PC-3 (cell line): ENCODE data around the gene PDLIM7.

Experiments used
- EZH2 ChIP-seq: fragments of 300-600 bp; sonication (generic); IDR thresholded peaks from one replicate; pipeline ENCODE4 v1.6.1; 2017; ENCODE audit warnings: antibody characterized with exemption, mild to moderate bottlenecking, low read length; ENCODE audit not compliant: unreplicated experiment
- TF ChIP-seq, protein P1 (sequence below): fragments of 300-600 bp; sonication (generic); conservative IDR thresholded peaks from 2 replicates; pipeline ENCODE4 v1.5.1; 2017; ENCODE audit warnings: antibody characterized with exemption, low read depth, mild to moderate bottlenecking, low read length

DNA sequence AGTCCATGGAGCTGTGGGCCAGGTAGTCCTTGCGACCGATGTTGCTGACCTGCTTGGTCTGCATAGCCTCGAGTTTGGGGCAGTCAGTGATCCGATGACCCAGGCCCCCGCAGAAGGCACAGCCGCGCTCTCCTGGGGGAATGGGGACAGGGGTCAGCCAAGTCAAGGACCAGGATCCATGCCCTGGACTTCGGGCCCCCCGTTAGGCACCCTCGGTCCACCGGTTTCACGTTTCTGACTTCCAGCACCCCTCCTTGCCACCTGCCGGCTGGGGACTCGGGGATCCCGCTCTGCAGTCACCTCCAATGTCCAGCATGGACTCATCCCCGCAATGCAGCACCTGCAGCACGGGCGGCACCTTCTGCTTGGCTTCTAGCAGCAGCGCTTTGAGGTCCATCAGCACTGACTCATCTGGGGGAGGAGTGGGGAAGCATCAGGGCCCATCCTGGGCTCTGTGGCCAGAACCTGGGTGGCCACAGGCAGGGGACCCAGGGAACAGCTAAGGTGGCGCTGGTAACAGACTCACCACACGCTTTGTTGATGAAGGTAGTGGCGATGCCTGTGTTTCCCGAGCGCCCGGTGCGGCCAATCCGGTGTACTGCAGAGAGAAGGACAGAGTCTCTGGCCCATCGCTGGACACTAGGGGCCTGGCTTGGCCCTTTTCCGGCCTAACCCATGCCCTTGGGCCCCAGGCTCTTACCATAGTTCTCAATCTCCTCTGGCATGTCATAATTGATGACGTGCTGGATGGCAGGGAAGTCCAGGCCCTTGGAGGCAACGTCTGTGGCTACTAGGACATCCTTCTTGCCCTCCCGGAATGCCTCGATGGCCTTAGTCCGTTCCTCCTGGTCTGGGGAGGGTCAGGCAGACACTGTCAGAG, 14.6 kb upstream of the PDLIM7 start:
- TF ChIP-seq, protein P1, sequence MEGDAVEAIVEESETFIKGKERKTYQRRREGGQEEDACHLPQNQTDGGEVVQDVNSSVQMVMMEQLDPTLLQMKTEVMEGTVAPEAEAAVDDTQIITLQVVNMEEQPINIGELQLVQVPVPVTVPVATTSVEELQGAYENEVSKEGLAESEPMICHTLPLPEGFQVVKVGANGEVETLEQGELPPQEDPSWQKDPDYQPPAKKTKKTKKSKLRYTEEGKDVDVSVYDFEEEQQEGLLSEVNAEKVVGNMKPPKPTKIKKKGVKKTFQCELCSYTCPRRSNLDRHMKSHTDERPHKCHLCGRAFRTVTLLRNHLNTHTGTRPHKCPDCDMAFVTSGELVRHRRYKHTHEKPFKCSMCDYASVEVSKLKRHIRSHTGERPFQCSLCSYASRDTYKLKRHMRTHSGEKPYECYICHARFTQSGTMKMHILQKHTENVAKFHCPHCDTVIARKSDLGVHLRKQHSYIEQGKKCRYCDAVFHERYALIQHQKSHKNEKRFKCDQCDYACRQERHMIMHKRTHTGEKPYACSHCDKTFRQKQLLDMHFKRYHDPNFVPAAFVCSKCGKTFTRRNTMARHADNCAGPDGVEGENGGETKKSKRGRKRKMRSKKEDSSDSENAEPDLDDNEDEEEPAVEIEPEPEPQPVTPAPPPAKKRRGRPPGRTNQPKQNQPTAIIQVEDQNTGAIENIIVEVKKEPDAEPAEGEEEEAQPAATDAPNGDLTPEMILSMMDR, result no peak
- TF ChIP-seq EZH2, result no peak
